DND-41 (cell line): Measurements from ENCODE around the gene PPIF.

Experiments
- CTCF ChIP-seq: IDR thresholded peaks from 2 replicates; pipeline ENCODE4 v1.5.1; 2012; ENCODE audit warnings: borderline replicate concordance, low read length, moderate library complexity, mild to moderate bottlenecking; ENCODE audit not compliant: poor library complexity, severe bottlenecking; ENCODE audit errors: extremely low read depth
- EZH2 ChIP-seq: IDR thresholded peaks from 3 replicates; pipeline ENCODE4 v1.6.1; 2012; ENCODE audit warnings: borderline replicate concordance, low read depth, mild to moderate bottlenecking, moderate library complexity, low read length, inconsistent platforms; ENCODE audit not compliant: severe bottlenecking

- TF ChIP-seq CTCF: no peak
- no peak for TF ChIP-seq EZH2
Observed at GRCh38 chr10:79357180-79357579, 9.9 kb downstream of the PPIF start.
